Activated CD4-positive, alpha-beta T cell treated with anti-CD3 and anti-CD28 coated beads, Interleukin-2, Interleukin-6, amounts not matched to agents 100 ng/mL and 50 ng/mL, durations not matched to agents 16 hours and 8 hours (primary cell): ENCODE measurements around the gene FAM228A.
"Not testable (repeated sequence)": the region's sequence is repeated elsewhere in the genome, so short reads cannot be mapped to it uniquely, and the experiment has no call there.

Source experiments
- DNase-seq: peaks from one replicate; pipeline ENCODE4 v3.0.0-alpha.2; 2020

Gene FAM228A

GRCh38 chr2:24191848-24192247, 17.0 kb downstream of the FAM228A start:
- no peak for DNase-seq

DNA sequence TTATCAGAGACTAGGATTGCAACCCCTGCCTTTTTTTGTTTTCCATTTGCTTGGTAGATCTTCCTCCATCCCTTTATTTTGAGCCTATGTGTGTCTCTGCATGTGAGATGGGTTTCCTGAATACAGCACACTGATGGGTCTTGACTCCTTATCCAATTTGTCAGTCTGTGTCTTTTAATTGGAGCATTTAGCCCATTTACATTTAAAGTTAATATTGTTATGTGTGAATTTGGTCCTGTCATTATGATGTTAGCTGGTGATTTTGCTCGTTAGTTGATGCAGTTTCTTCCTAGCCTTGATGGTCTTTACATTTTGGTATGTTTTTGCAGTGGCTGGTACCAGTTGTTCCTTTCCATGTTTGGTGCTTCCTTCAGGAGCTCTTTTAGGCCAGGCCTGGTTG, 22.4 kb downstream of the FAM228A start:
- DNase-seq: not testable (repeated sequence)

GRCh38 chr2:24199968-24200590, 25.2 kb downstream of the FAM228A start:
- no peak for DNase-seq

DNA sequence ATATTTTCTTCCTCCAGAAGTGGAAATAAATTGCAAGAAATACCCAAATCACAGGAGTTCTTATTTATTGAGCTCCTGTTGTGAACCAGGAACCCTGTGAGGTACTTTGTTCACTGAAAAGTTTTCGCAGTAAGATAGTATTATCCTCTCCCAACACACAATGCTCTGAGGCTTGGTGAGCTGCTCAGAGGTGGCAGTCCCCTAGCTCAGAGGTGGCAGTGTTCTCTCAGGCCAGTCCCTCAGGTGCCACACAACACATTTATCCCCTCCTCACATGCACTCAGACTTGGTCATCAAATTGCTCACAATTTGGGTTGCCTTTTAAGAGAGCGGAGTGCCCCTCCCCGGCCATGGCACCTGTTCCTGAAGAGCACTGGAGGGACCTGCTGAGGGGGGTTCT, 25.9 kb downstream of the FAM228A start:
- DNase-seq: no peak

- DNase-seq: no peak
These were observed 28.4 kb downstream of the FAM228A start for GRCh38 chr2:24203029-24203786.

DNA sequence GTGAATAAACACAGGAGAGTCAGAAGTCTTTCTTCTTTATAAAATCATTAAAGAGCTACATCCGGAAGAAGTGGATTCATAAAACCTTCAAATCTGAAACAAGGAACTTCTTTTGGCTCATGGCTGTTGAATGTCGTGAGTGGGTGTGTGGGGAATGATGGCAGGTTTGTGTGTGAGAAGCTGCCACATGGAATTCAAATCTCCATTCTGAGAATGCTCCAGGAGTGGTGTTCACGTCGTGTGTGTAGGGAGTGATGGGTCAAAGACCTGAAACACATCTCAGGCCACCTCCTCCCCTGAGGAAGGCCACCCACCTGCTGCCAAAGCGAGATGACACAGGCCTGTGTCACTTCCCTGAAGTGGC, 28.9 kb downstream of the FAM228A start:
- DNase-seq: no peak

- DNase-seq: no peak
These were observed 29.7 kb downstream of the FAM228A start for GRCh38 chr2:24204505-24204904.

- no peak for DNase-seq
These were observed 30.3 kb downstream of the FAM228A start for GRCh38 chr2:24205131-24205530.

DNA sequence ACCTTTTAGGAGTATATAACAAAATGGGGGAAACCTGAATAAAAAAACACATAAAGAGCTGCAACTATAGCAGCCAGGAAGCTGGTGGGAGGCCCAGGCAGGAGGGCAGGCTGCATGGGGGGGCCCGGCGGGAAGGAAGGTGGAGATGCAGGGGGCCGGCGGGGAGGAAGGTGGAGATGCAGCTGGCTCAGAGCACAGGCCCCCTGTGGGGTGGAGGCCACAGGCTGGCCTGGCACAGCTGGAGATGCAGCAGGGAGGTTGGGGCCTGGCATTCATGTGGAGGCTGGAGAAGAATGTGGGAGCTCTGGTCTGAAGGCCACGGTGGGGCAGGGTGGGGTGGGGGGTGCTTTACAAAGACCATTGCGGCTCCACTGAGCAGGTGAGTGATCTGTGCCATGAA, 31.4 kb downstream of the FAM228A start:
- DNase-seq: no peak

- DNase-seq: no peak
These were observed 31.9 kb downstream of the FAM228A start for GRCh38 chr2:24206714-24207113.

- no peak for DNase-seq
These were observed 32.5 kb downstream of the FAM228A start for GRCh38 chr2:24207359-24207758.

DNA sequence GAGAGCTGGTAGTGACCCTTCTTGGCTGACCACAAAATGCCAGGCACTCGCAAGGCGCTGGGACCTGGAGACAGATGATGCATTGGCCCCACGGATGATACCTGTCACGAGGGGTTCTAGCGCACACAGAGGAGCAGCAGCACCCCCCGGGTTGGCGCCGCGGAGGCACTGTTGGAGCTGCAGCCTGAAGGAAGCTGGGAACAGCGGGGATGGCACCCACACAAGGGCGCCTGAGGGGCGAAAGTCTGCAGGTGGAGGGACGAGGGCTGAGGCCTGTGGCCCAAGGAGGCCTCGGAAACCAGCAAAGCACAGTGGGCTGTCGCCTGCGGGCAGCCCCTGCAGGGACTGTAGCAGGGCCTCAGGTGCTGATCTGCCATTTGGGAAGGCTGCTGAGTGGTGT, 33.6 kb downstream of the FAM228A start:
- no peak for DNase-seq

DNA sequence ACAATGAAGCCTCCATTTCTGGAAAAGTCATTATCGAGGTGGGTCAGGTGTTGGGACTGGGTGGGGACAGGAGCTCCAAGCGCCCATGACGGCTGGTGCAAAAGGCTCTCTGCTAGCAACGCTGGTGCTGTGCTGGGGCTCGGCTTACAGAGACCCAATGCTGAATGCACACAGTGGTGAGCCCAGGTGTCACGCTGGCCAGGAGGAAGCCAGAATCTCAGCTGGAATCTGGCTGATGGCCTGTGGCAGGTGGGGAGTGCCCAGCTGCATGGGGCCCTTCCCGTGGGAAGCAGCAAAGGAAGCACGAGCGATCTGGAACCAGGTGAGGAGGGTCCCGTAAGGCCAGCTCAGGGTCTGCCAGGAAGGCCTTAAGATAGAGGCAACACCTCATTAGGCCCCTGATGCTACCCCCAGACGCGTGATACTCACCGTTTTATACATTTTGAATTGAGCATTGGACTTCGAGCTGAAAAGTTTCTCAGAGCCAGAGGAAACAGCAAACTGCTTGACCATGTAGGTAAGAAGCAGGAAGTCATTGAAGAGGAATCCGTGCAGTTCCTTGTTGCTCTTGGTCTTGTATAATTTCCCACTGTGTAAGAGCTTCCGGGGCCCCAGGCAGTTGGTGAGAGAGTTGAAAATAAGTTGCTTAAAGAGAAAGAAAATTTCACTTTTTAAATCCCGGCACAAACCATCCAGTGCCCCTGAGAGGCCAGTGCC, 34.7 kb downstream of the FAM228A start:
- no peak for DNase-seq

- DNase-seq: no peak
These were observed 35.2 kb downstream of the FAM228A start for GRCh38 chr2:24210106-24210455.

GRCh38 chr2:24210723-24211122, 35.9 kb downstream of the FAM228A start:
- no peak for DNase-seq

GRCh38 chr2:24211408-24211807, 36.6 kb downstream of the FAM228A start:
- DNase-seq: no peak

DNA sequence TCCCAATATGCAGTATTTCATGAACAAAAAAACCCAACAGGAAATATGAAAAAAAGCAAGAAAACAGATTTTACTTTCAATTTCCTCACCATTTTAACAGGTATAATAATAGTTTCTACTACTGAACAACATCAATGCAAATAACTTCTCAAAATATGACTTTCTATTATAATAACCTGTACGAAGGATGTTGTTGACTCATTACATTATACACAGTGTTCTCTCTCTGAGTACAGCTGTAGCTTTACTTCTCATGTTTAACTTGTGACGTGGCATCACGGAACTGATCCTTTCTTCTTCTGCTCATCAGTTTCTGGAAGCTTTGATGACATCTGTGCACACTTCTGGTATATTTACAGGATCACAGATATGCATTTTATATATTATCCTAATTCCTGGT, 40.0 kb downstream of the FAM228A start:
- peak; percentile 42 for DNase-seq

DNA sequence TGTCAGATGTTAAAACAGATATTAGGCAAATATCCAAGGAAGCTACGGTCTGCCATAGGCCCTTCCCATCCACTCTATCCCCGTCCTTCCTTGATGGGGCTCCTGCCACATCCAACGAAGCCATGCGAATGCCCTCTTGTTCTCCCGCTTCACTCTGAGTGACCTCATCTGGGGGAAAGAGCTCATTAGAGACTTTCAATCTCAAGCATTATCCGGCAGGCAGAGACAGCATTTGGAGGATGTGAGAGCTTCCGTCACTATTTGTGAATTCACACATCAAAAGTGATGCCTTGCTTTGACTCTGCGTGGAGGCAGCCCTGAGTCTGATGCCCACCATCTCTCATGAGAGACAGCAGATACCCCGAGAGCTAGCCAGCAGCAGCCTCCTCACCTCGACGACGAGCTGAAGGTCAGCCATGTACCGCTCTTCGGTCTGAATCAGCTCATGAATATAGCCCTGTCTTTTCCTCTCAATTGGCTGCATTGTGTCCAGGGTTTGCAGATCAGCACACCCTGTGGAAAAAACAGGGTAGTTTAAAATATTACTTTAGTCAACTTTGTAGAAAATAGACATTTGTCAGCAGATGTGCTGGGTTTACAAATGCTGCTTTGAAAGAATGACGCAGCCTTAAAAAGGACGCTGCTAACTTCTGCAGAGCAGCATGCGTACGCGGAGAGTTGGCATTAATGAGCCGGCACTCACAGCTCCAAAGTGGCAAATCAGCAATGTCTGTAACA, 45.9 kb downstream of the FAM228A start:
- no peak for DNase-seq

DNA sequence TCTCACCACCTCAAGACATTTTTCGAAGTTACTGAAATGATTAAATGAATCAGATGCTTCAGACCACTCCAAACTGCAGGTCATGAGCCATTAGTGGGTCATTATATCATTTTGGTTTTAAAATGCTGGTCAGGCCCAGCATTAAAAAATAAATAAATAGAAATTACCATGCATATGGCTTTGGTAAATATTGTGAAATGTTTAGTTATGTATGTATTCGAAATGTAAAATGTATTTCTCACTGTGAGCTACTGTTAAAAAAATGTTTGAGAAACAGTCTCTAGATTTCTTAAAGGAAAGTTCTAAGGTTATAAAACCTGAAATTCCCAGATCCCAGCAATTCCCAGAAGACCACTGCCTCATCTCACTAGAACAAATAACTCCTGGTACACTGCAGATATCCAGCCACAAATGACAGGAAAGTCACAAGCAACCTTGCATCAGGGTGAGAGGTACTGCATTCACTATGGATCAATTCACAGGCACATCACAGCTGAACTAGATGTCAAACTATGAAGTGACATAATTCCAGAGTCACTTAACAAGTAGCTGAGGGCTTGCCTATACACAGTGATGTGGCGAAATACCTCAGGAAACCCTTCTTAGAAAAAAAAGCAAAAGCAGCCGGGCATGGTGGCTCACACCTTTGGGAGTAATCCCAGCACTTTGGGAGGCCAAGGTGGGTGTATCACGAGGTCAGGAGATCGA, 46.6 kb downstream of the FAM228A start:
- no peak for DNase-seq

DNA sequence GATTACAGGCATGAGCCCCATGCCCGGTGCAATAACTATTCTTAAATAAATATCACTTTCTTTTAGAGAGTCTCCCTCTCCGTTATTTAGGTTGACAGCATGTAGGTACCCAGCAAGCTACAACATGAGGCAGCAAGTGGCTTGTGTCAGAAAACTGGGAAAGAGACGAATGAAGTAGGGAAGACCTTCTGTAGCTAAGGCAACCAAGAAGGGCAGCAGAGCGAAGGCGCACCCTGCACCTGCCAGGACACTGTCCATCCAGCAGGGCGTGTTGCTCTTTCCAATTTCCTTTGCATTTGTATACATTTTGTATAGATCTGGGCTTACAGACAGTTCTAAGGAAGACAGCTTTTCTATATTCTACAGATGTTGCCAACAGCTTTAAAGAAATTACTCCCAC, 48.1 kb downstream of the FAM228A start:
- no peak for DNase-seq

DNA sequence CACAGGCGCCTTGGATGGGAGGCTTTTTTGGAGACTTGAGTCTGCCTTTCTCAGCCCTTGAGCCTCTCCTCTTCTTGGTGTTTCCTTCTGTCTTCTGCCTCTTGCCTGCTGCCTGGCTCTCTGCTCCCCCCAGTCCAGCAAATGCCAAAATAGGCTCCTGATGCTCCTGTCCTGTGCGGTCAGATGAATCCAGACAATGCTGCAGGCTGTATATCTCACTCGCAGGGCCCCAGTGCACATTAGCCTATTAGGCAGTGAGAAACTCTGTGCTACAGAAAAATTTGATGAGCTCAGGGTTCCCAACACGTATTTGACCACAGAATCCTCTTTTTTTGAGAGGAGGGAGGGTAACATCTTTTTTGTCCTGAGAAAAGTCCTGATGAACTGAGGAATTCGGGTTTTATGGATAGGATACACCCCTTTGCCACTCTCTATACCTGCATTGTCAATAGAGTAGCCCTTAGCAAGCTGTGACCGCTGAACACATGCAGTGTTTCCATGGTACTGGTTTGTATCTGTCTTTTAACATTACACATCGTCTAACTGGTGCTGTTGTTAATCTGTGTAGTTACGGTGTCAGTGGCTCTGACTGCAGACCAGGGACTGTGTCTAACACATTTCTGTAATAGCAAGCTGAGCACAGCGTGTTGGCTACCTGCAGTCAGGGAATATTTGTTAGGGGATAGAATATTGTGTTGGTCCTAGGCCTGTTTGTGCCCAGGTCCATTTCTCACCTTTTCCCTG, 50.8 kb downstream of the FAM228A start:
- no peak for DNase-seq

GRCh38 chr2:24228470-24228869, 53.6 kb downstream of the FAM228A start:
- no peak for DNase-seq
